ENCODE measurements around the gene SLC39A13.
A peak's percentile ranks its signal among the peaks of the same experiment; 100 is the strongest.

Gene SLC39A13

DNA sequence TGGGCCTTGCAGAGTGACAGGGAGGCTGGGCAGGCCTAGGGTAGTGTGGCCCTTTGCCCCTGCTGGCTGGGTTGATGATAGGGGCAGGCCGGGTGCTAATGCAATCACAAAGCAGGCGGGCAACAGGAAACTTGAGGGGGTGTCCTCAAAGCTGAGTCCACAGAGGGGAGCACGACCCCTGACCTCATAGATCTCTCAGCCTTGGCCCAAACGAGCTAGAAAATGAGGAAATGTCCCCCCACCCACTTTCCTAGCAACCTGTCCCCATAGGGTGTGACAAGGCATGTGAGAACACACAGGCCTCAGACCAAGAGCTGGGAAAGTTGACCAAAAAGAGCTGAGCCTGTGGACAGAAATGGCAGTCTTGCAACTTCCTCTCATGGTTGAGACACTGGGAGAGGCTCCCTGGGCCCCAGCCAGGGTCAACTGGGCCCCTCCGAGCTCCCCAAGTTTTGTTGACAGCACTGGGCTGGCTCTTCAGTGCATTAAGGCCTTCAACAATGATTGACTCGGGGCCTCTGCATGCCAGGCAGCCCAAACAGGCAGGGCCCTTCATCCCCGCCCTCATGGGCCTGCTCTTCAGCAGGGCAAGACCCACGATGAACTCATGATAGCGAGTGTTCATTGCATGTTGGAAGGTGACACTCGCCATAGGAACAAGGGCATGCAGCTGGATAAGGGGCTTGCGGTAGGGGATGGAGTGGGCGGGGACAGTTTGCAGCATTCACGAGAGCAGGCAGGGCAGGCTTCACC is 20.3 kb upstream of the SLC39A13 start:
- no peak for DNase-seq

DNA sequence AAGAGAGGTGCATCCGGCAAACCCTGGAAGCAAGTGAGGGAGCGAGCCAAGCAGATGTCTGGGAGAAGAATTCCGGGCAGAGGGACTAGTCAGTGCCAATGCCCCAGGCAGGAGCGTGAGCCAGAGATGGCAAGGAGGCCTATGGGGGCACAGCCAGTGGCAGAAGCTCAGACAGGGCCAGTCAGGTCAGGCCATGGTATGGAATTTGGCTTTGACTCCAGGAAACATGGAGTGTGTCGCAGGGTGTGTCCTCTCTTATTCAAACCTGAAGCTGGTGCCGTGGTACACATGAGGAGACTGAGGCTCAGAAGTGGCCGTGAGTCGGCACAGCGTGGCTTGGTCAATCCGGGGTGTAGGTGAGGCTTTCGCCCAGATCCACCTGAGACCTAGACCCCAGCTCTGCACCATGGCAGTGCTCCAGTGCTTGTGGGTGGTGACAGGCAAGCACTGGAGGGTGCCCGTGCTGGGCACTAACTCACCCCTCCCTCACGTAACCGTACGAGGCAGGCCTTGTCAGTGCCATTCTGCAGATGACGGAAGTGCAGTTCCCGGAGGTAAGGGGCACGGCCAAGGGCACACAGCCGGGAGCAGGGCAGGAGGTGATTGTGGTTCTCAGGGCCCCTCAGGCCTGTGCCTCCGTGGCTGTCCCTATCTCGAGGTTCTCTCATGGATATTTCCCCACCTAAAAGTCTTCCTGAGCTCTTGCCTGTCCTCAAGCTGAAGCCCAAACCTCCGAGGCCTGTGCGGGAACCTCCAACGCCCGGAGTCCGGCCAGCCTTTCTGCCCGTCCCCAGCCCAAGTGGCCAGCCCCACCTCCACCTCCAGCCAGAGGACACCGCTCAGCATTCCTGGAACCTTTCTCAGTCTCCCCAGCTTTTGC is 19.5 kb upstream of the SLC39A13 start:
- DNase-seq, result no peak

DNA sequence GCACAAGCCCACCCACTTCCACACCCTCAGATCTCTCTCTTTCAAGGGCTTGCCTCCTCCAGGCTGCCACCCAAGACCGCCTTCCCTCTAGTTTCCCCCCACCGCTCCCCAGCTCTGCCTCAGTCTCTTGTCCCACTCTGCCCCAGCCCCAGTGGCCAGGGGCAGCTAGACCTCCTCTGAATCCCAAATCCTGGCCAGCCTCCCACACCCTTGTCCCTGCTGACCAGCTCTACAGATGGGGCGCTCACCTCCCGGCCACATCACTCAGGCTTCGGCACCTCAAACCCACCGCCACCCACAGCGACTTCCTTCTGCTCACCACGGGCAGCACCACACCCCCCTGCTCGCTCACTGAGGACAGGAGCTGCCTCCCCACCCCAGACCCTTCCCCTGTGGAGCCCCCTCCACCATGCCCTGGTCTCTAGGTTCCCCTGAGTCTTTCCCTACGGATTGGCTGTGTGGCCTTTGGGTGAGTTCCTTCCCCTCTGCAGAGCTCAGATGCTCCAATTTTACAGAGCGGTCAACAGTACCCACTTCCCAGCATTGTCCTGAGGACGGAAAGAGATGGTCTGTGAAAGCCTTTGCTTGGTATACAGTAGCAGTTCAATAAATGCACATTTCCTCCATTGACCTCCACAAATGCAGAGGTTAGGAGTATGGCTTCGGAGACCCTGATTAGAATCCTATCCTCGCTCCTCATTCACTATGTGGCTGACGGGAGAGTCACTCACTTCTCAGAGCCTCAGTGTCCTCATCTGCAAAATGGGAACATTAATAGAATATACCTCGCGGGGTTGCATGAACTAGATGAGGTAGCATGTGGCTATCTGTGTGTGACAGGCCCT is 18.6 kb upstream of the SLC39A13 start:
- DNase-seq, result no peak

DNA sequence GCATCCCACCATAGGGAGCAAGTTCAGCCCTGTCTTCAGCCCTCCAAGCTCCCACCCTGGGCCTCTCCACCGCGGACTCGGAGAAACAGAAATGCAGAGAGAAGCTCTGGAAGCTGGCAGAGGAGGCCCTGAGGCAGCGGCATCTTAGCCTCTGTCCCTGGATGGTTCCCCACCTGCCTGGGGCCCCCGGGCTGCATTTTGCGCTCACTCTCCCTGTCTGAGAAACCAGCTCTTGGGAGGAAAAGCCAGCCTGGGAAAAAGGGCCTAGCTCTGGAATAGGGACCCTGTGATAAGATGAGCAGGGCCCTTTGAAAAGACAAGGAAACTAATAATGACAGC is 18.0 kb upstream of the SLC39A13 start:
- no peak for DNase-seq

DNA sequence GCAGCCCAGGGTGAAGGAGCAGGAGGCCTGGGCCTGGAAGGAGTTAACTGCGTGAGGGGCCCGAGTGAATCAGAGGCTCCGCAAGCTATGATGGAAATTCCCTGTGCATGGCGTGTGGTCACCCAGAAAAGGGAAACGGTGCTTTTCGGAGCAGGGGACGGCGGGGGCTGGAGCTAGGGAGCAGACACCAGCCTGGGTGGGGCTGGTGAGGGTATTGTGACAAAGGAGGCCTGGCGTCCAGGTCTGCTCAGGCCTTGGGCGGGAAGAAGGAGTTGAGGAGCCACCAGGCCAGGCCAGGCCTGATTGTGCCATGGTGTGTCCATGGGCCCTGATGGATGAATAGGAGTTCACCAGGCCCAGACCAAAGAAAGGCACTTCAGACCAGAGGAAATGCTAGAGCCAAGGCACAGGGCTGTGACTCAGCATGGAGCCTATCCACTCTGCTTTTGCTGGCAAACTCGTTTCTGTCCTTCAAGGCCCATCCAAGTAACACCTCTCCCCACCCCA is 17.3 kb upstream of the SLC39A13 start:
- DNase-seq, result peak; percentile 32

DNA sequence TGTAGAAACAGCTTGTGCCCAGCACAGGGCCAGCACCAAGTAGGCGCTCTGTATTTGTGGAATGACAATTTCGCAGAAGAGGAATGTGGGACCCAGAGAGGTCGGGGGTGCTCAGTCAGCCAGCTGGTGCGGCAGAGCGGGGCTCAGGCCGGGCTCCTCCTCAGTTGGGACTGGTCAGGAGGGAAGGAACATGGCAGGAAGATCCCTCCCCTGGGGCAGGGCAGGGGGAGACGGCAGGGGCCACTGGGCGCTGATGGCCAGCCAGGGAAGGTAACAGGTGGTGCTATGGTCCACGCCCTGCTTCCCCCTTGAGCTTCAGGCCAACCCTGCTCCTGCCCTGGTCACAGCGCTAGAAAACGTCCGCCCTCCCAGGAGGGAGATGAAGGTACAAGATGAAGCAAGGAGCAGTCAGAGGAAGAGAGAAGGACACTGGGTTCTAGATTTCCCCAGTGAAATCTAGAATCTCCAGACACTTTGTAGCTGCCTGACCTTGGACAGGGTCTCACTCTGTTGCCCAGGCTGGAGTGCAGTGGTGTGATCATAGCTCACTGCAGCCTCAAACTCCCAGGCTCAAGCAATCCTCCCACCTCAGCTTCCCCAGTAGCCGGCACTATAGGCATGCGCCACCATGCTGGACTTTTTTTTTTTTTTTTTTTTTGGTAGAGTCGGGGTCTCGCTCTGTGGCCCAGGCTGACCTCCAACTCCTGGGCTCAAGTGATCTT is 16.5 kb upstream of the SLC39A13 start:
- no peak for DNase-seq

DNA sequence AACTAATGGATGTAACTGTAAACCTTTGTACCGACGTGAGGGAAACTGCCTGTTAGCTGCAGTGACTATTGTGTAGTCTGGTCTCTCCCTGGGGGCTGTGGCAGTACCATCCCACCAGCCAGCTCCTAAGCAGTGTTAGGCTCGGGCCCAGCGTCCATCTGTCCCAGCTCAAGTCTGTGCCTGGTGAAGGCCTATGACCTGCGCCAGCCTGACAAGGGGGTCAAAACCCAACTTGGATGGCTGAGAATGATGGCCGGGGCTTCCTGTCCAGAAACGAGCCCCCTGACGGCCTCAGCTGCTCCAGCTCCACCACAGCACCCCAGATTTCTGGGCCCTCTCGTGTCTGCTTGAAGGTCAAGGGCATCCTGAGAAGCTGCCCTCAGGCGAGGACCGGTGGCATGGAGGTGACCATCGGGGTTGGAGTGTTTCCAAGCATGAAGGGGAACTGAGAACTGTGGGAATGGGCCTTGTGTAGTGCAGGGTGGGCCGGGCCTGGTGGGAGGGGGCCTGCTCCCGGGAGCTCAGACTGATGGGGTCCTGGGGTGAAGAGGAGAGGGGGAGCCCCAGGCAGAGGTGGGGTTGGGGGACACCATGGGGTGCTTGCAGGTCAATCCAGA is 15.7 kb upstream of the SLC39A13 start:
- DNase-seq, result no peak

DNA sequence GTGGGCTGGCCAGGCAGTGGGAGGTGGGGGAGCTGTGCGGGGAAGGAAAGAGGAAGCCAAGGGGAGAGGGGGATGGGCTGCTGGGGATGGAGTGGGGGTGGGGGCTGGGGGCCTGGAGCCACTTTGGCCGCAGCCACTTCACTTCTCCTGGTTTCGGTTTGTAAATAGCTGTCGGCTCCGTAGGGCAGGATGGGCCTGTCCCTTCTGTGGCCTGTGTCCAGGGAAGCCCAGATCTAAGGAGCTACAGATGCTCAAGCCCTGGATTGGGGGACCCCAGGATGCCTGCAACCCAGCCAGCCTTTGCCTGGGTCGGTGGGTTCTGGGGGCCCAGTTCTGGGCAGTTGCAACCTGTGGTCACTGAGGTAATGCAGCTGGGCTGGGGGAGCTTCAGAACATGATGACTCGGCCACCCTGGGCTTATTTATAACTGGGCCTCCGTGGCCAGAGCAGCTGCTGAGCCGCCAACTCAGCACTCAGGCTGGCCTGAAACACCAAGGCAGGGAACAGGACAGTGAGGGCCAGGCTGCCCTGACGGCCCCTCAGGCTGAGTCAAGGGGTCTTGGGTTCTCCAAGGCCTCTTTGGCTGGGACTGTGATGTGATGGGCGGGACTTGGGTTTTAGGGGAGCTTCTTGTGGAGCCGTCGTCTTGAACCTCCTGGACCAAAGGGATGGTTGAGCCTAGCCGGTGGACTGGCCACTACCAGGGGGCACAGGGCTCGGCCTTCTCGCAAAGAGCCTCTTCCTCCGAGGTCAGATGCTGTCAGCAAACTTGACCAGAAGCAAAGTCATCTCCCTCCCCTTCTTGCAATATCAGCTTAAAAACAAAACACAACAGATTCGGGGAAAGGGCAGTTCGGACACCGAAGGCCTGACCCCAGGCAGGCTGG is 15.0 kb upstream of the SLC39A13 start:
- no peak for DNase-seq

DNA sequence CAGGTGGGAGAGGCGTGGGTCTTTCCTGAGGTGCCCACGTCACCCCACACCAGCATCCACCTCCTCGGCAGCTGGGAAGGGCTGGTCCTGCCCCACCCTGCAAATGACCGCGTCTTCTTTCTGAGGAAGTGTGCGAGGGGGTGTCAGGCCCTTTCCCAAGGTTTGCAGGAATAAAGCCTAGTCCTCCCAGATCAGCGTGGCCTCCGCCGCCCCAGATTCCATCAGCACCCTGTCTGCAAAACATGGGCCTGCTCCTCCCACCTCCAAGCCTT is 14.4 kb upstream of the SLC39A13 start:
- DNase-seq, result no peak

DNA sequence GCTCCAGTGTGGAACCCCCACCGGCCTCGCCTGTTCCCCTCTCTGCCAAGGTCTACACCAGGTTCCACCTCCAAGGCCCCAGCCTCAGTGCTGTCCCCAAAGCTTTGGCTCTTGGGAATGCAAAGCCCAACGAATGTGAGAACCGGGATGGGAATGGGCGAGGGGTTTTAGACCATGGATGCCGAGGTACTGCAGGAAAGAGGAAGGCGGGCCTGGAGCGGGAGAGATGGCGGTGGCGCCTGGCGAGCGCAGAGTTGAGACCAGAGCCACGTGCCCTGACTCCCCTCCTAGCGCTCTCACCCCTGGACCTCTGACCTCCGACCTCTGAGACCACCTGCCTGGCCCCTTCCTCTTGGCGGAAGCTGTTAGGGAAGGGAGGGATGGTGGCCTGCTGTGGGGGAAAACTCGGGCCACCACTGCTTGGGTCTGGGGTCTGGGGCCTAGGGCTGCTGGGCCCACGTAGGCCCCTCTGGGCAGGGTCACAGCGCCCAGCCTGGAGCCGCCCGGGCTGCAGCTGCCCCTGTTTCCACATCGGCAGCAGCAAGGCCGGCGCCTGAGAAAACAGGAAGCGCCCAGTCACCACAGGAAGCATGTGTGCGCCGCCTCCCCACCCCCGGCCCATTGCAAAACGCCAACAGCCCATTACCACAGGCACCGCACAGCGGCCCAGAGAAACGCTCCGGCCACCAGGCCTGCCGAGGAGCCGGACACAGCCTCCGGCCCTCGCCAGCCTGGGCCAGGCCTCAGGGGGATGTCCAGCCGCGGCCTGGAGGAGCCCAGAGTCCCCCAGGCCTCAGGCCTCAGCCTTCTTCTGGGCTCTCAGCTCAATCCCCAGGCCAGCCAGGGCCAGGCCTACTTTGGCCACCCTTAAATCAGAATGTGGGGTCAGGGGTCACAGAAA is 13.8 kb upstream of the SLC39A13 start:
- peak; percentile 64 for DNase-seq

DNA sequence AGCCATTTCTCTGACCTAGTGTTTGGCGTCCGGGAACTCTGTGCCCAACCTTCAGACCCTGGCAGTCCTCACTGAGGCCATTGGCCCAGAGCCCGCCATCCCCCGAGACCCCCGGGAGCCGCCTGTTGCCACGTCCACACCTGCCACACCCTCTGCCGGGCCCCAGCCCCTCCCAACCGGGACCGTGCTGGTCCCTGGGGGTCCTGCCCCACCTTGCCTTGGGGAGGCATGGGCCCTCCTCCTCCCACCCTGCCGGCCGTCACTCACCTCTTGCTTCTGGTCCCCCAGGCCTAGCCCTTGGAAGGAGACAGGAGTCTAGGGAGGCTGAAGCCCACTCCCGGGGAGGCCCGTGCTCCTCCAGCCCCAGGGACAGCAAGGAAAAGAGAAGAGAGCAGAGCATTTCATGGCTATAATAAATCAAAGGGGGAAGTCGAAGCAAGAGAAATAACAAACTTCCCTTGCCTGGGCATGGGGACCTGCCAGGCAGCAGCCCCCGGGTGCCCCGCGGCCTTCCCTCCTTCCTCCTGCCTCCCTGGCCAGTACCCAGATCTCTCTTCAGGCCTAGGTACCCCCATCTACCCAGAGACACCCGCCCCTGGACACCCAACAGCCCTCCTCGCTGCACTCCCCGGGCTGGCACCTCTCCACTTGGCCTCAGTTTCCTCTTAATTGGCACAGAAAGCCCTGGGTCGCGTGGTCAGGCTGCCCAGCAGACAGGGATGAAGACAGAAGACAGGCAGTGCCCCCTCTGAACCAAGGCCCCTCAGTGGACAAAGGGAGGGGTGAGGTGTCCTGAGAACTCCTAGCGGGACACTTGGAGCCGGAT is 13.0 kb upstream of the SLC39A13 start:
- DNase-seq, result no peak

DNA sequence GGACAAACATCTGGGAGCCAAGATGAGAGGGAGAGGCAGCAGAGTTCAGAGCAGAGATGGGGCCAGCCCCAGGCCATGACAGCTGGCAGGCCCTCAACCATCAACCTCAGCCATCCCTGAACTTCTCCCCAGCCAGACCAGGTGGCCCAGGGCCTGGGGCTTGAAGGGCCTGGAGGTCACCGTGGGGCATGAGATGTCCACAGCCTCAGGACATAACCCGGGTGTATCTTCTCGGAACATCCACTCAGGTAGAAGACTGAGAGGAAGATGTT is 12.4 kb upstream of the SLC39A13 start:
- no peak for DNase-seq

DNA sequence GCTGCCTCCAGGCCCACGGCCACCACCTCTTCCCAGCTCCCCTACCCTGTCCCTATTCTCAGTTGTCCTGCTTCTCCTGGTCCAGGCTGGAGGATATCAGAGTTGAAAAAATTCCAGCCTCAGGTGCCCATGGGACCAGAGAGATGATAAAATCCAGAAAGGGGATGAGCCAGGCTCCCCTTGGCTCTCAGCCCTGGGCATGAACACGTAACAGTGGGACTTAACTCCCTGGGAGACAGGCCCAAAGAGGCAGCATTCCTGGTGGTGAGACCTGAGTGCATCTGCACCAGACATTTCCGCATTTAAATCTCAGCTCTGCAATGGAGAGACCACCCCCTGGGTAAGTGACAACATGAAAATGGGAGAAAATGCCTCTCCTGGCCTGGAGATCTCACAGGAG is 10.4 kb upstream of the SLC39A13 start:
- no peak for DNase-seq

DNA sequence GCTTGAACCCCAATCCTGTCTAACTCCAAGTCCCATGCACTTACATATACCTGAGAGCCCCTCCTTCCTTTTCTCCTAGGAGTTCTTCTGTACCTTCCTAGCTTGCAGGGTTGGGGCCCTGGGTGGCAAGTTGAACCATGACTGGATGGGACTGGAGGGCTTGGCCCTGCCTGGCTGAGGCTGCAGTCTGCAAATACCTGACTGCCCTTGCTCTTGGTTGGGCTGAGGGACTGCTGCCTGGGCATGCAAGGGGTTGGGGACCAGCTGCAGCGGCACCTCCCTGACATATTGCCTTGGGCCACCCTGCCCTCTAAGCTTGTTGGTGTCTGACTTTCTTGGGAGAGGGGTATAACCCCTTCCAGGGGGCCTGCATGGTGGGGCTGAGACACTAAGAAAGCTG is 9.8 kb upstream of the SLC39A13 start:
- no peak for DNase-seq

DNA sequence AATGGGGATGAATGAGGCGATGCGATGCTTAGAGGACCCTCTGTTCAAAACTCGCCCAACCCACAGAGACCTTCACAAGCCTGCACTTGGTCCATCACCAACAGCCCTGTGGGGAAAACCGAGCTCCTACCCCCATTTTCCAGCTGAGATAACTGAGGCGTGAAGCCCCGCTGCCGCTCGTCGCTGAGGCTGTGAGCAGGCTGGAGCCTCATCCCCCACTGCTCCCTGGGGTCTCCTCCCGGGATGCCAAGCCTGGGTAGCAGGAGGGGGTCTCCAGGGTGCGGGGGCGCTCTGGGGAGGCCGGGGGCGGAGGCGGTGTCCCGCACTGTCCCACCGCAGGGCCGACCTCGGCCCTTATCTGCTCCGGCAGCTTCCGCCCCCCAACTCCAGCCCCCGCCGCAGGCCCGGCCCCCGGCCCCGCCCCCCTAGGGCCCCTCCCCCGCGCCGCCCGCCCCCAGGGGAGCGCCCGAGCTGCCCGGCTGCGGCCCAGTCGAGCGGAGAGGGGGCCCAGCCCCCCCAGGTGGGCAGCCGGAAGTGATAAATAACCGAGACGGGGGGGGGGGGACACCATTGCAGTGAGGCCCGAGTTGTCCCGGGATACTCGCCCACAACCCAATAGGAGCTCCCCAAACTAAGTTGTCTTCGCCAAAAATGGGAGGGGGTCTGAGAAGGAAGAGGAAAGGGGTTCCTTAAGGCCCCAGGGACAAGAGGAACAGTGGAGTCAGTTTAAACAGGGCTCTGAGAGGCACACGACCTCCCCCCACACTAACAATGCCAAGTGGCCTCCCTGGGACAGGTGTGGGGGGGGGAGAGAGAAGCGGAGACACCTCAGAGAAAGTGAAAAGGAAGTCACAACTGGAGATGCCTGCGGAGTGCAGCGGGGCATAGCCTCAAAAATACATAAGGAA is 8.3 kb upstream of the SLC39A13 start:
- peak; percentile 50 for DNase-seq

DNA sequence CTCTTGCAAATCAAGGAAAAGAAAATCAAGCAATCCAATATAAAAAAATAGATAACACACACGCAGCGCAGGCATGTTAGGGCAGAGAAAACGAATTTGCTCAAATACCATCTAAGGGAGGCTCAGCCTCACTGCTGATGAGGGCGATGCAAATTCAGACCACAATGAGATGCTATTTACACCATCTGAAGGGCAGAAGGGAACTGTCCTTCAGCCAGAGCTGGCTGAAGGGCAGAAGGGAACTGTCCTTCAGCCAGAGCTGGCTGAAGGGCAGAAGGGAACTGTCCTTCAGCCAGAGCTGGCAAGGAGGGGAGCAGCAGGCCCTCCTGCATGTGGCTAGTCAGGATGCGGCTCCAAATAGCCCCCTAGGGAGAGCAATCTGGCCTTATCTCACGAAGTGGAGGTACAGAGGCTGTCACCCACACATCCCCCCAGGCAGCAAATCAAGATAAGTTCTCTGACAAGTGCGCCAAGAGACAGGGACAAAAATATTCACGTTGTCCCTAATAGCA is 7.6 kb upstream of the SLC39A13 start:
- no peak for DNase-seq

DNA sequence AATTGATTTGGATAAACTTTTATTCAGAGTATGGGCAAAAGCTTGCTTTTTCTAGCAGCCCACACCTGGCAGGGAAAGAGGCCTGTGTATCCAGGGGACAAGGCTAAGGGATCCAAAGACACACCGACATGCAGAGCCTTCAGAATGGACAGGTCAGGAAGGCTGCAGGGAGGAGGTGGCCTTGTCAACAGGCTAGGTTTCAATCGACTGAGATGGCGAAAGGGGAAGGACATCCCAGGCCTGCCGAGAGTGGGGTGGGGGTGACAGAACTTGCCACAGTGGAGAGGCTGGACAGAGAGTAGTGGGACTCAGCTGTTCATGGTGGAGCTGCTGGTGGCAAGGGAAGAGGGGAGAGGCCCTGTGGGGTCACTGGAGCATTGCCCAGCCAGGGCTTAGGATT is 5.3 kb upstream of the SLC39A13 start:
- no peak for DNase-seq

DNA sequence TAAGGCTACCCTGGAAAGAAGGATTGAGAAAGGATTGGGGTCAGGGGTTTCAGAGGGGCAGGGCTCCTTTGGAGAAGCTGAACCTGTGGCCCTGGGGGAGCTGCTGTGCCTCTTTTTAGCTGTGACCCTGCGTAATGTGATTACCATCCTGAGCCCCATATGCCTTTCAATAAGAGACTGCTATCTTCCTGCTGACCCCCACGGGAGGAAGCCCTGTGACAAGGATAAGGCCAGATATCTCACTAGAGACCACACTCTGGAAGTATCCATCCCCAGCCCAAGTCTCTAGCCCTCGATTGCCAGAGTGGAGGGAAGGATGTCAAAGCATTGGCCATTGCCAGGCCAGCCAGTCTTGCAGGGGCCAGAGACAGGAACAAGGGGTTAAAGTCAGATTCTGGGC is 4.8 kb upstream of the SLC39A13 start:
- DNase-seq, result no peak

Data from CD4-positive, alpha-beta T cell treated with Interleukin-10 for 1 hour (primary cell).